ENCODE data around the gene FREY1.
"Not testable (repeated sequence)": the region's sequence is repeated elsewhere in the genome, so short reads cannot be mapped to it uniquely, and the experiment has no call there.

Gene FREY1

DNA sequence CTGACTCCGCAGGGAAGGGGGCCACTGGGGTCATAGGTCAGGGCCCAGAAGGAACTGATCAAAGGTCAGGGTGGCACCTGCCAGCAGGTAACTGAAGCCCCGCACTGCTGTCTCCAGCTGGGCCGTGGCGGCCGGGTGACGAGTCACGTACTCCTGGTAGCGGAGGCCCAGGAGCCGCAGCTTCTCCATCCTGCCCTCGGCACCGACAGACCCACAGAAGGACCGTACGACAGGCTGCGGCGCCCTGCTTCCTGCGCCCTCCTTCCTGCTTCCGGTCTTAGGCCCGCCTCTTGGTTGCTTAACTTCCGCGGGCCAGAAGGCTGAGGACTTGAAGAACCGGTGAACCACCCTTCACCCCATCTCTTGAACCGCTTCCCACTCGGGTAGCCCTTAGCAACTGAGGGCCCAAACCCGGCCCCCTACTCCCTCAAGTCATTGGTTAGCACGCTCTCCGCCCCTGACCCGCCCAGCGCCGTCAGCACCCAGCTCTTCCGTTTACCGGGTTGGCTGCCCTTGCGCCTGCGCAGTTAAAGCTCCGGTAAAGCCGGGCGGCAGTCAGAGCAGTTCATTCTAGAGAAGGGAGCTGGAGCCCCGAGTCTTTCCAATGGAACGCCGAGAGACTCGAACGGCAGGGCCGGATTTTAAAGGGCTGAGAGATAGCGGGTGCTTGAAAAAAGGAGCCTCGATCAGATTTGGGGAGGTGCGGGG lies 10.7 kb upstream of the FREY1 start, which contains the start of gene PEX16:
Gene PEX16 (minus strand): TSS at position 255 of the 708 bp plus-strand sequence. CDS start 66 bp downstream, at position 189.
- DNase-seq (ENCODE audit: low read depth, low spot score), result peak; percentile 99
- H3K27ac ChIP-seq, result peak within 1 kb of the TSS; percentile 89

DNA sequence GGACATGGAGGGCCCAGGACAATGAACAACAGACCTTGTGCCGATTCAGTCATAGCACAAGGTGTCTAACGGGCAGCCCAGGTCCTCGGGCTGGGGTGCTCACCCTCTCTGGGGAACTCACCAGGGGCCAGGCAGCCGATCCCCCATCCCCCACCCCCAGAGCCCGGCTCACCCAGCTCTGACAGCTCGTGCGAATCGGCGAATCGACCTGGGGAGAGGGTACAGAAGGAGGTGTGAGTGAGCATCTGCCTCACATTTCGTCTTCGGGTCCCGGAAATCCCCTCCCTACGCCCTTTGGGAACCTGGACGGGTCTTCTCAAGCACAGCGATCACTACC lies 10.2 kb upstream of the FREY1 start:
- H3K27ac ChIP-seq, result peak overlapping the region; percentile 89
- DNase-seq (ENCODE audit: low read depth, low spot score), result no peak

DNA sequence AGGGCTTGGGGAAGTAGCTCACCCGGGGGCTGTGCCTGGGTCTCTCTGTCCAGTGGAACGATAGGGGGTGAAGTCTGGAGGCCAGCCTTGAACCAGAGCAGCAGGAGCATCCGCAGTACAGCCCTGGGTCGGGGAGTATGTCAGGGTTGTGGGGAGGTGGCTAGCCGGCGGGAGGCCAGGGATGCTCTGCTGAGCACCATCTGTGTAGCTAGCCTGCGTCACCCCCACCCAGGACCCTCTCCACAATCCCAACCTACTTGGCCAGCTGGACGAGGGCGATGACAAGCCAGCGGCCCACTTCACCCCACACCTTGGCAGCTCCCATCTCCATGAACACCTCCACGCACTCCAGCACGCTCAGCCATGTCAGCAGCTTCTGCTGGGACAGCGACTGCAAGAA lies 8.4 kb upstream of the FREY1 start:
- H3K27ac ChIP-seq, result no peak overlapping the region
- DNase-seq (ENCODE audit: low read depth, low spot score), result no peak

DNA sequence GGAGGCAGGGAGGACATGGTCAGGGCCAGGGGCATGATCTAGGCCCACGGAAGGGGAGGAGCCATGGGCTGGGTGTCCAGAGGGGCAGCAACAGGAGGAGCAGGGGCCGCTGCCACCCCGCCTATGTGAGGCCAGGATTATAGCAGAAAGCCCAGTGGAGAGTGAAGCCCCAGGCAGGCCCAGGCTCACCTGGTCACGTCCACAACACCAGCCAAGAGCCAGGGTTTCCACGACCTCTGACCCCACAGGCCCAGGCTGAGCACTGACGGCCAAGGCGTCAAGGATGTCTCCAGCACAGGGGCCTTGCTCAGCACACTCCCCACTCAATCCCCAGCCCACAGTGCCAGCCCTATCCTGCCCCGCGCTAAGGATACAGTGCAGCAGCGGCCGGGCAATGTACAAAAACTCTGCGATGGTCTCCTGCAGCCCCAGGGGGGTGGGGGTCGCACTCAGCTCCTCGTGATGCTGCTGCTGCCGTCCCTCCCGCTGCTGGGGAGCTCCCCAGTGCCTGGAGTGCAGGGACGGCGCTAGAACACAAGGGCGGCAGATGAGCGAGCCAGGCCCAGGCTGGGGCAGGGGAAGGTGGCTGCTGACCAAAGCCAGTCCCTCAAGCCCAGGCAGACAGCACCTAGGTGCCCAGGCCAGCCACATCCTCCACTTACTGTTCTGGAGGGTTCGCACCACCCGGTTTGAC lies 7.0 kb upstream of the FREY1 start:
- no peak overlapping the region for H3K27ac ChIP-seq
- no peak for DNase-seq (ENCODE audit: low read depth, low spot score)

DNA sequence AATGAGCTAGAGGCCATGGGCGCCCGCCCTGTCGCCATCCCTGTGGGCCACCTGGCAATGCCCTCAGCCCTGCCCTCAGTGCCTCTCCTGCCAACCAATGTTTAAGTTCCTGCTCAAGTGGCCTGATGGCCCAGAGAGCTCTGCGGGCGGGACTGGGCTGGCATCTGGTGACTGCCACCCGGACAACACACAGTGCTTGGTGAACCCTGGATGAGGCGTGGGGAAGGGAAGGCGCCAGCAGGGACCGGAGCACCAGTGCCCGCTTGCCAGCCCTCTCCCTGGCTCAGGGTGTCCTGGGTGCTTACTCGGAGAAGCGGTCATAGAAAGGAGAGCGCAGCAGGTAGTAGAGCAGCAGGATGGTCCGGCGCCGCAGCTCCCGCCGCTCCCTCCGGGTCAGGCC lies 6.4 kb upstream of the FREY1 start:
- DNase-seq (ENCODE audit: low read depth, low spot score), result no peak
- no peak overlapping the region for H3K27ac ChIP-seq

DNA sequence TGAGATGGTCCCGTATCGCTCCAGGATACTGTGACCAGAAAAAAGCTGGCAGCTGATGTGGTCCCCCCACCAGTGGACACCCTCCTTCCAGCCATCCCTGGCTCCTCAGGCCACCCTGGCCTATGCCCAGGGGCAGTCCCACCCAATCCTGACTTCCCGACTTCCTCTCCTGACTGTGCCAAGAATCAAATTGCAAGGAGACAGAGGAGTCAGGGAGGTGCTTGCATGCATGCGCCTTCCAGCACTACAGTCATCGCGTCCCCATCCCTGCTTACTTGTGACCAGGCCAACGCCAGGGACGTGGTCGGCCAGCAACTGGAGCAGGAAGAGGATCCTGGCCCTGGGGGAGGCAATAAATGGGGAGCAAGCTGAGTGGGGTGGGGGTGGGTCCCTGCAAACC lies 3.6 kb upstream of the FREY1 start:
- no peak for DNase-seq (ENCODE audit: low read depth, low spot score)
- no peak overlapping the region for H3K27ac ChIP-seq

DNA sequence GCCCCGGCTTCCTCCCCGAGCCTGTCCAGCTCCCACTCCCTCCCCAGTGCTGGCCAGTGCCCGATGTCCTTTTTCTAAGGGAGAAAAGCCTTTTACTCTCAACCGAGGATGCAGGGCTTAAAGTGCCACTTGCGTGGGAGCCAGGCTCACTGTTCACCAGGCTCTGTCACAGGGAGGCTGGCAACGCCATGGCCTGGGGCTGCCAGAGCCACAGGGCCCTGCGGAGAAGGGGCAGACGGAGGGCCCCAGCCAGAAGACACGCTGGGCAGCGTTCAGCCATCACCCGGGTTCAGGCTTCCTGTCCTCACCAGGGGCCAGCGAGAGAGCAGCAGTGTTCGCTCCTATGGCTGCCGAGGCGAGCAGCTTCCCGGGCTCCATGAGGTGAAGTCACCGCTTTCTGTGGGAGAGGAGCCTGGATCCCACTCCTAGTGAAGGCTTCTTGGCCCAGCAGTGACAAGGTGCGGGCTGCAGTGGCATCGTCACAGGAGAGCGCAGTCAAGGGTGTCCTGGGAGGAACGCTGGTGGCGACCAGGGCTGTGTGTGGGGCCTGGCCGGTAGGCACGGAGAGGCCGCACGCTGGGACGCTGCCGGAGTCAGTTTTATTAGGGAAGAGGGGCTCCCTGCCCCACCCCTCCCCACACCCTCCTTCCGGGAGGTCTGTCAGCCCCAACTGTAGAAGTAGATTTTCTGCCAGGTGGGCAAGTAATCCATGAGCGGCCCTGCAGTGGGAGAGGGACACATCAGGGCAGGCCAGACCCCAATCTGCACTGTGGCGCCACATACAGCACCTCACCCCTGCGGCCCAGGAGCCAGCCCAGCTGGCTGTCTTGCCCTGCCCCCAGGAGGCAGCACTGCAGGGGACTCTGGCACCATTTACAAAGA lies 2.8 kb upstream of the FREY1 start:
- DNase-seq (ENCODE audit: low read depth, low spot score), result no peak
- H3K27ac ChIP-seq, result no peak overlapping the region

DNA sequence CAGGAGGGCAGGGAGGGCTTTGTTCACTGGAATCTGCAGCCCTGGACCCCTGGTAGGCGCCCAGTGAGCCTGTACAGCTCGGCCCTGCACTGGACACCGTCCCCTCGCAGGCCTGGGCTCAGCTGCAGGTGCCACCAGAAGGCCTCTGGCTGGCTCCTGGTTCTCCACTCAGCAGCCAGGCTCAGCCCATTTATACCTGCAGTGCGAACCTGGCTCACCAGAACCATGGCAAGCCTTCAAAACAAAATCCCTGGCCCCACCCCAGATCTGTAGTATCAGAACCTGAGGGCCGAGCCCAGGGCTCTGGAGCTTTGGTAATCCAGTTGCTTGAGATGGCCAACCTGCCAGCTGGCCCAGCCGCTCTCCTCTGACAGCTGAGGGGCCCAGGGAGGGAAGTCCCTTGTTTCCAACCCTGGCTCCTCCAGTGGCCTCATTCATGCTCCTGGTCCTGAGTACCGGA lies 870 bp upstream of the FREY1 start:
- H3K27ac ChIP-seq, result no peak overlapping the region
- DNase-seq (ENCODE audit: low read depth, low spot score), result no peak

DNA sequence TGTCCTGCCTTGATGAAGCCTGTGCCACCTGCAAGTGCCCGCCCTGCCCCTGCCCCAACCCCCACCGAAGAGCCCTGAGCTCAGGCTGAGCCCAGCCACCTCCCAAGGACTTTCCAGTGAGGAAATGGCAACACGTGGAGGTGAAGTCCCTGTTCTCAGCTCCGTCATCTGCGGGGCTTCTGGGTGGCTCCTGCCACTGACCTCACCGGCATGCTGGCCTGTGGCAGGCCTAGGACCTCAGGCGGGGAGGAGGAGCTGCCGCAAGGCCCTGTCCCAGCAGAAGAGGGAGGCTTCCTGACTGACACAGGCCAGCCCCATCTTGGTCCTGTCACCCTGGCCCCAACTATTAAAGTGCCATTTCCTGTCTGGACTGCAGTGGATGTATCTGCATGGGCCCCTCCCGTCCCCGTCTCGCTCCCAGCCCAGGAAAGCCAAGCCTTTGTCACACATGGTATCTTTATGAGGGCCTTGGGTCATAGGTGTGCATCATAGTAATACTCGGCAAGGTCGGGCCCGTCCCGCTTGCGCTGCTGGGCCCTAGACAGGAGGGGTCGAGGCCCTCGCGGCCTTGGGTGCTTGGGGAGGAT lies 882 bp downstream of the FREY1 start:
- no peak for DNase-seq (ENCODE audit: low read depth, low spot score)
- H3K27ac ChIP-seq, result no peak overlapping the region

DNA sequence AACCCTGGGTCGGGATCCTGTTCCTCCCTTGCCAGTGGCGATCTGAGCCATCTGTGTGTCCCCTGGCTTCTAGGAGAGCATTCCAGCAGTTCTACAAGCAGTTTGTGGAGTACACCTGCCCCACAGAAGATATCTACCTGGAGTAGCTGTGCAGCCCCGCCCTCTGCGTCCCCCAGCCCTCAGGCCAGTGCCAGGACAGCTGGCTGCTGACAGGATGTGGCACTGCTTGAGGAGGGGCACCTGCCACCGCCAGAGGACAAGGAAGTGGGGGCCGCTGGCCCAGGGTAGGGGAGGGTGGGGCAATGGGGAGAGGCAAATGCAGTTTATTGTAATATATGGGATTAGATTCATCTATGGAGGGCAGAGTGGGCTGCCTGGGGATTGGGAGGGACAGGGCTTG lies 1.5 kb downstream of the FREY1 start:
- not testable (repeated sequence) for H3K27ac ChIP-seq; DNase-seq (ENCODE audit: low read depth, low spot score)

DNA sequence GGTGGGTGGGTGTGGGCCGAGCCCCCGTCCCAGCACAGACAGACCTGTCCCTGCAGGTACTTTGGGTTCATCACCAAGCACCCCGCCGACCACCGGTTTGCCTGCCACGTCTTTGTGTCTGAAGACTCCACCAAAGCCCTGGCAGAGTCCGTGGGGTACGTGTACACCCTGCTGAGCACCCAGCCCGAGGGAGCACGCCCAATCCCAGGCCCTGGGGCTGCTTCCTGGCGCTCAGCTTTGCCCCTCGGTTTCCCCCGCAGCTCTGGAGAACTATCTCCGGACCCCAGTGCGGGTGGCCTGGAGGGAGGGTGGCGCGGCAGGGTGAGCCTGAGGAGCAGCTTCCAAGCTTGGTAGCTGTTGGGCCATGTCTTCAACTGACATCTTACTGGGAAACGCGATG lies 2.0 kb downstream of the FREY1 start:
- no peak for DNase-seq (ENCODE audit: low read depth, low spot score)

DNA sequence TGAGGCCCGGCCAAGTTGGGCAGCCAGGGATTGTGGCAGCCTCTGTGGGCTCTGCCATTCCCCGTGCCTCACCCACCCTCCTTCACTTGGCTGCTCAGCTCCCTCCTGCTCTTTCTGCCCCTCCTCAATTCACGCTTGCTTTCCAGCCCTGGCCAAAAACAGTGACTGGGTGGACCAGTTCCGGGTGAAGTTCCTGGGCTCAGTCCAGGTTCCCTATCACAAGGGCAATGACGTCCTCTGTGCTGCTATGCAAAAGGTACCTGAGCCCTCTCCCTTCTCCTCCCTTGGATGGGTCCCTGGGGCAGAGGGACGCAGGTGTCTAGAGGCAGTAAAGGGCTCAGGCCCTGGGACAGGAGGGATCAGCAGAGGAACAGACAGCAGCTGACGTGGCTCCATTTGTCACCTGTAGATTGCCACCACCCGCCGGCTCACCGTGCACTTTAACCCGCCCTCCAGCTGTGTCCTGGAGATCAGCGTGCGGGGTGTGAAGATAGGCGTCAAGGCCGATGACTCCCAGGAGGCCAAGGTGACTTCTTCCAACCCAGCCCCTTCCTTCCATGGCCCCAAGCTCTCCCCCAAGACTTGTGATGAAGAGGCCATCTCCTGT lies 2.7 kb downstream of the FREY1 start:
- no peak overlapping the region for H3K27ac ChIP-seq
- DNase-seq (ENCODE audit: low read depth, low spot score), result no peak

More for the DNA sequence above, 2.0 kb downstream of the FREY1 start:
- no peak overlapping the region for H3K27ac ChIP-seq

DNA sequence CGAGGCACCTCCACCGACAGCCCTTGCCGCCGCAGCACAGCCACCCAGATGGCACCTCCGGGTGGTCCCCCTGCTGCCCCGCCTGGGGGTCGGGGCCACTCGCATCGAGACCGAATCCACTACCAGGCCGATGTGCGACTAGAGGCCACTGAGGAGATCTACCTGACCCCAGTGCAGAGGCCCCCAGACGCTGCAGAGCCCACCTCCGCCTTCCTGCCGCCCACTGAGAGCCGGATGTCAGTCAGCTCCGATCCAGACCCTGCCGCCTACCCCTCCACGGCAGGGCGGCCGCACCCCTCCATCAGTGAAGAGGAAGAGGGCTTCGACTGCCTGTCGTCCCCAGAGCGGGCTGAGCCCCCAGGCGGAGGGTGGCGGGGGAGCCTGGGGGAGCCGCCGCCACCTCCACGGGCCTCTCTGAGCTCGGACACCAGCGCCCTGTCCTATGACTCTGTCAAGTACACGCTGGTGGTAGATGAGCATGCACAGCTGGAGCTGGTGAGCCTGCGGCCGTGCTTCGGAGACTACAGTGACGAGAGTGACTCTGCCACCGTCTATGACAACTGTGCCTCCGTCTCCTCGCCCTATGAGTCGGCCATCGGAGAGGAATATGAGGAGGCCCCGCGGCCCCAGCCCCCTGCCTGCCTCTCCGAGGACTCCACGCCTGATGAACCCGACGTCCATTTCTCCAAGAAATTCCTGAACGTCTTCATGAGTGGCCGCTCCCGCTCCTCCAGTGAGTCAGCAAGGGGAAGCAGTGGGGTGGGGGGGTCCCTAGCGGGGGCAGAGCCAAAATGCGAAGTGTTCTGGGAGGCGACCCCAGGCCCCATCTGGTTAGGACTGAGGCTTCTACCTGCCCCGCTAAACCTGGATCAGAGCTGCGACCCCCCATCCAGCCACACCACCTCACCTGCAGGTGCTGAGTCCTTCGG lies 4.4 kb downstream of the FREY1 start:
- no peak for DNase-seq (ENCODE audit: low read depth, low spot score)
- no peak overlapping the region for H3K27ac ChIP-seq

DNA sequence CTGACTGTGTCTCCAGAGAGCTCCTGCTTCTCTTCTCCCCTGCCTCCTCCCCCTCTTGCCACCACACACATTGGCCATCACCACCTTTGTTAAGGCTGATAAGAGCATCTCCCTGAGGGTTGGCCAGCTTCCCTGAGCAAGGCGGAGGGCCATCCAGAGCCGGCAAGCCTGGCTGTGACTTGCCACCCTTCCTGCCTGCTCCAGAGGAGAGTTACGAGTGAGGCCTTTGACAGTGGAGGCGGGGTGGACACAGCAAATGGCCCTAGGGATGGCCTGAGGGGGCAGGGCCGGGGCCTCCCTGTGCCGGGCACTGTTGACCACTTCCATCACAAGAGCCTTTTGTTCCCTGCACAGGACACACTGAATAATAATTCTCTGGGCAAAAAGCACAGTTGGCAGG lies 5.4 kb downstream of the FREY1 start:
- no peak overlapping the region for H3K27ac ChIP-seq
- no peak for DNase-seq (ENCODE audit: low read depth, low spot score)

DNA sequence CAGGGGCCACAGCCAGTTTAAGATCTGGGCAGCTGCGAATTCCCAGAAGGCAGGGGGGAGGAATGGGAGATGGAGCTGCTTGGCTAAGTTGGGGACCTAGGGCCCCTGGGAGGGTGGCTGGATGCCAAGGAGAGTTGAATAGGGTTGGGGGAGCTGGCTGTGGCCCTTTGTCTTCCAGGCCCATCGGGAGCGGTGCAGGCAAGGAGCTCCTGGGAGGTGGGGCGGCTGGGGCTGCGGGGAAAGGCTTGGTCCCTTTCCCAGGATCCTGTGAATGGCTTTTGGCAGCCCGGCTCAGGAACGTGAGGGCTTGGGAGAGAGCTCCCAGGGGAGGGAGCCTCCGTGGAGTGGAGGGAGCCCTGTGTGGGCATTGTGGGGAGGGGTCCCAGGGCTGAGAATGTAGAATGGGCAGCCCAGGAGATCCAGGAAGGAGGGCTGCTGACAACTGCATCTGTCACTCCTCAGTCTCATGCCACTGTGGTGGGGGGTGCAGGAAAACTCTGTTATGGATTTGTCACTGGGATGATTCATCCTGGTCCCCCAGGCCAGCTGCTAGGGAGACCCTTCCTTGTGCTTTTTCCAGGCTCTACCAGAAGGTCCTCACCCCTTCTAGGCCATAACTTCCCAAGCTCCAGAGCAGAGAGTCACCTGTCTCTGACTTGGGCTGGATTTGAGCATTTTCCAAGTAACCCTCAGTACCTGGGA lies 6.0 kb downstream of the FREY1 start:
- no peak overlapping the region for H3K27ac ChIP-seq
- DNase-seq (ENCODE audit: low read depth, low spot score), result no peak

DNA sequence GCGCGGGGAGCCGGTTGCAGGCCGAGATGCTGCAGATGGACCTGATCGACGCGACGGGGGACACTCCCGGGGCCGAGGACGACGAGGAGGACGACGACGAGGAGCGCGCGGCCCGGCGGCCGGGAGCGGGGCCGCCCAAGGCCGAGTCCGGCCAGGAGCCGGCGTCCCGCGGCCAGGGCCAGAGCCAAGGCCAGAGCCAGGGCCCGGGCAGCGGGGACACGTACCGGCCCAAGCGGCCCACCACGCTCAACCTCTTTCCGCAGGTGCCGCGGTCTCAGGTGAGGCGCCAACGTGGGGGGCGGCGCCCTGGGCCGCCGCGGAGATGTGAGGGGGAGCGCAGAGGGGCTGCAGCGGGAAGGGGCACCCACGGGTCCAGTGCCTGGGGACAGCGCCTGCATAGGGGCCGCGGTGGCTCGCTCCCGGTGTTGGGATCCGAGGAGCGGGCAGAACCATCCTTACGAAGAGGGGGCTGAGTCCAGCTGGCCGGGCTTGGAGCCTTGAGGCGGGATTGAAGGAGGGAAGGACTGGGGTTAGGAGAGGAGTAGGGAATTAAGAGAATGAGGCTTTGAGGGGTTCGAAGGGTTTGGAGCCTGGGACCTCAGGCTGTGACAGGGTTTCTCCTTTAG lies 6.8 kb downstream of the FREY1 start:
- not testable (repeated sequence) for DNase-seq (ENCODE audit: low read depth, low spot score); H3K27ac ChIP-seq

DNA sequence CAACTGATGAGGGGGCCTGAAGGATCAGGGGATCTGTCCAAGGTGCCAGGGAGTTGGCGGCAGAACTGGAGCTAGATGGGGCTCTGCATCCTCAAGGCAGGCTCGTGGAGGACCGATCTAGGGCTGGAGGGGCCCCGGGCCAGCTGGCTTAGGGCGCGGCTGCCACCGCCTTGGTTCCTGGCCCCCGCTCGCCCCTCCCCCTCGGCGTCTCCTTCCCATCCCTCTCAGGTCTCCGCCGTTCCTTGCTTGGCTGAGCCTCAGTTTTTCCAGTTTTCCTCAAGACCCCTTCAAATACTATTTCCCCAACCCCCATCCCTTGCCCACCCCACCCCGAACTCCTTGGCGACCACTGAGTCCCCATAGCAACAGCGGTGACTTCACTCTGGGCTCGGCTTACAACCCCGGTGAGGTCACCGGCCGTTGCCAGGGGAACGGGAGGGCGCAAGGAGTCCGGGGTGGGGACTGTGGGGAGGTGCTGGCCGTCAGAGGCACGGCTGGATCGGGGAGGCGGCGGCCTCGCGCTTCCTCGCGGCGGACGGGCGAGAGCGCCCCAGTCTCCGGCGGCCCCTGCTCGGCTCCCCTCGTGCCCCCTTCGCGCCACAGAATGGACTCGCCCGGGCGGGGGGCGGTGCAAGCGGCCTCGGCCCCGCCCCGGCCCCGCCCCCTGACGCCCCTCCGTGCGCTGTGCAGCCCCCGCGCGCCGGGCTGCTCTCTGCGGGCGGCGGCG lies 7.5 kb downstream of the FREY1 start:
- H3K27ac ChIP-seq, result no peak overlapping the region
- DNase-seq (ENCODE audit: low read depth, low spot score), result no peak

DNA sequence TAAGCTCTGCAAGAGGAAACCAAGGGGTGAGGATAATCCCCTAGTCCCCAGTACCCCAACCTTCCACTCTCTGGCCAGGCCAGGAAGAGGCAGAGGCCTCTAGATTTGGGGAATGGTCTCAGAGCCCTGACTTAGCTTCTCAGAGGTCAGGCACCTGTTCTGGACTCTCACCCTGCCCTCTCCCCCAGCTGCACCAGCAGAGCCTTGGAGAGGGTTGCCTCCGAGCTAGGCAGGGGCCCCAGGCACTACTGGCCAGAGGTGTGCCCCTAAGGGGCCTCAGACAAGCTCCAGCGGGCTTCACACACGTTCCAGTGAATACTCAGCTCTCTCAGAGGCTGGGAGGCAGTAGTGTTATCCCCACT lies 8.0 kb downstream of the FREY1 start:
- no peak overlapping the region for H3K27ac ChIP-seq
- DNase-seq (ENCODE audit: low read depth, low spot score), result no peak

Measured in epithelial cell of prostate (primary cell).